ENCODE data around the gene GH1. TPM values are rescaled to one million over a fixed set of nuclear protein-coding genes. Genes with fewer than 3 reads are reported as not detected.

Gene GH1
- total RNA-seq, 1 experiment from 2014 or later: not detected

- Histone ChIP-seq H3K4me2 (ENCODE audit: low read length) (no peak overlapping the region), H3K27me3 (ENCODE audit: insufficient read depth, low read length) (no peaks in the 10 kb centered on the region), H3K4me1 (ENCODE audit: control insufficient read depth in 1 of 2, insufficient read depth in 2 of 2, low read length in 2 of 2) (no peaks in the 10 kb centered on the region), H3K36me3 (ENCODE audit: control insufficient read depth in 1 of 2, insufficient read depth in 2 of 2, low read length in 2 of 2) (no peaks in the 10 kb centered on the region), H3K4me3 (replicated peaks in 1 of 2; ENCODE audit: low read depth in 1 of 2, low read length in 2 of 2) (no peak overlapping the region), H3K9me3 (ENCODE audit: control insufficient read depth in 1 of 2, insufficient read depth in 1 of 2, low read depth in 1 of 2, low read length in 2 of 2) (no peaks in the 10 kb centered on the region), H4K20me1 (ENCODE audit: insufficient read depth) (no peaks in the 10 kb centered on the region), H3K9me2 (ENCODE audit: insufficient read depth) (no peaks in the 10 kb centered on the region), H2AFZ (ENCODE audit: low read depth, low read length, poor library complexity, severe bottlenecking) (no peak overlapping the region), H3K79me2 (ENCODE audit: insufficient read depth, low read length) (no peaks in the 10 kb centered on the region), H3K9ac (ENCODE audit: low read length) (no peak overlapping the region), H3K27ac (ENCODE audit: low read depth, low read length) (no peak overlapping the region)
- BruUV-seq (replicated peaks): no TSS peak
- intact Hi-C loops (cut with micrococcal nuclease): no loop called here
- no peak for DNase-seq (ENCODE audit: low read depth, low spot score)
- TF ChIP-seq SIN3A (IDR thresholded peaks at IDR 0.05; ENCODE audit: low read depth): no peak
- no peak for TF ChIP-seq EGR1 (IDR thresholded peaks at IDR 0.05; ENCODE audit: low read depth)
- TF ChIP-seq POLR2A (IDR thresholded peaks at IDR 0.05; ENCODE audit: borderline replicate concordance, extremely low read depth, insufficient read depth, insufficient read length): no peak
- TF ChIP-seq SRF (IDR thresholded peaks at IDR 0.05; ENCODE audit: low read depth): no peak
- TF ChIP-seq ATF3 (IDR thresholded peaks at IDR 0.05): no peak
- no peak for TF ChIP-seq POLR2AphosphoS5 (IDR thresholded peaks at IDR 0.05; ENCODE audit: low read depth, low read length)
- TF ChIP-seq YY1 (IDR thresholded peaks at IDR 0.05; ENCODE audit: extremely low read depth, insufficient replicate concordance, low read depth, low read length): no peak
- TF ChIP-seq JUND (IDR thresholded peaks at IDR 0.05): no peak
- no peak for TF ChIP-seq REST (IDR thresholded peaks at IDR 0.05; ENCODE audit: low read depth)
- TF ChIP-seq, protein P1, sequence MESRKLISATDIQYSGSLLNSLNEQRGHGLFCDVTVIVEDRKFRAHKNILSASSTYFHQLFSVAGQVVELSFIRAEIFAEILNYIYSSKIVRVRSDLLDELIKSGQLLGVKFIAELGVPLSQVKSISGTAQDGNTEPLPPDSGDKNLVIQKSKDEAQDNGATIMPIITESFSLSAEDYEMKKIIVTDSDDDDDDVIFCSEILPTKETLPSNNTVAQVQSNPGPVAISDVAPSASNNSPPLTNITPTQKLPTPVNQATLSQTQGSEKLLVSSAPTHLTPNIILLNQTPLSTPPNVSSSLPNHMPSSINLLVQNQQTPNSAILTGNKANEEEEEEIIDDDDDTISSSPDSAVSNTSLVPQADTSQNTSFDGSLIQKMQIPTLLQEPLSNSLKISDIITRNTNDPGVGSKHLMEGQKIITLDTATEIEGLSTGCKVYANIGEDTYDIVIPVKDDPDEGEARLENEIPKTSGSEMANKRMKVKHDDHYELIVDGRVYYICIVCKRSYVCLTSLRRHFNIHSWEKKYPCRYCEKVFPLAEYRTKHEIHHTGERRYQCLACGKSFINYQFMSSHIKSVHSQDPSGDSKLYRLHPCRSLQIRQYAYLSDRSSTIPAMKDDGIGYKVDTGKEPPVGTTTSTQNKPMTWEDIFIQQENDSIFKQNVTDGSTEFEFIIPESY (IDR thresholded peaks at IDR 0.05; ENCODE audit: extremely low read depth, insufficient replicate concordance, low read length): no peak
- TF ChIP-seq TCF7L2 (IDR thresholded peaks at IDR 0.05; ENCODE audit: borderline replicate concordance, extremely low read depth, insufficient read depth, insufficient read length): no peak
- no peak for TF ChIP-seq ZNF274 (IDR thresholded peaks at IDR 0.05; ENCODE audit: low read depth, low read length)
- TF ChIP-seq CBX3 (IDR thresholded peaks at IDR 0.05; ENCODE audit: low read depth): no peak
- TF ChIP-seq EZH2phosphoT487 (IDR thresholded peaks at IDR 0.05; ENCODE audit: borderline replicate concordance): no peak
- no peak for TF ChIP-seq CEBPB (IDR thresholded peaks at IDR 0.05; ENCODE audit: low read depth)
- no peak for TF ChIP-seq MAX (IDR thresholded peaks at IDR 0.05)
- TF ChIP-seq CTCF (IDR thresholded peaks at IDR 0.05 in 2 of 3, conservative IDR thresholded peaks at IDR 0.05 in 1 of 3; ENCODE audit: borderline replicate concordance in 1 of 3, insufficient read depth in 1 of 3, low read depth in 2 of 3, low read length in 2 of 3): no peak
- TF ChIP-seq SP1 (IDR thresholded peaks at IDR 0.05; ENCODE audit: low read depth): no peak
- TF ChIP-seq FOSL1 (IDR thresholded peaks at IDR 0.05; ENCODE audit: low read depth): no peak
- POLR2A ChIA-PET: no interaction called here
- RAD21 ChIA-PET (ENCODE audit: low non-redundant PET in 1 of 2, low total read pairs in 2 of 2, uncharacterized antibody in 2 of 2, unreplicated experiment in 2 of 2): no interaction called here
- CTCF ChIA-PET: interaction anchor here (1.0 kb wide), 1 partner anchor 9 kb away, joined by 3 read pairs; no protein-coding TSS in a partner anchor
- ATAC-seq: no peak
Observed at GRCh38 chr17:63941162-63941561, 22.5 kb upstream of the GH1 start.
